HL-60 (cell line): Measurements from ENCODE around the gene C1D.

Experiments
- TF ChIP-seq, protein P1 (sequence below): IDR thresholded peaks from one replicate; pipeline ENCODE4 v1.5.1; 2011; ENCODE audit warnings: low read length, control low read depth, inconsistent platforms; ENCODE audit not compliant: insufficient read depth
- TF ChIP-seq, protein P2 (sequence below): IDR thresholded peaks from 2 replicates; pipeline ENCODE4 v1.6.1; 2012; ENCODE audit warnings: low read depth; ENCODE audit not compliant: insufficient replicate concordance

DNA sequence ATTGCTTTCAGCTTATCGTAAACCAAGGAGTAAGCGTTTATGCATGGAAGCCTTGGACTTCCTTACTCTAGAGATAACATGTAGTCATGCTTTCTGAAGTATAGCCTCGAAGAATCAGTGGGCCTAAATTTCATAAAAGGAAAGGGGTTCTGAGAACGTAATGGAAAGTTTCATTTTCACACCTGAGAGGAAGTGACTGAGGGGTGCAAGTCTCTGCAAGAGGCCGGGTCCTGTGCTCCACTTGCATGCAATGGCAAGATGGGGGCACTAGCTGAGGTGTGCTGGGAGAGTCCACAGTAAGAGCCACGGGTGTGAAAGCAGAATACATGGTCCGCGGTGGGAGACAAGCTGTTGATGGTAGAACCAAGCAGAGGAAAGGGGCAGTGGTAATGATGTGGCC is 36.5 kb upstream of the C1D start:
- TF ChIP-seq, protein P1, sequence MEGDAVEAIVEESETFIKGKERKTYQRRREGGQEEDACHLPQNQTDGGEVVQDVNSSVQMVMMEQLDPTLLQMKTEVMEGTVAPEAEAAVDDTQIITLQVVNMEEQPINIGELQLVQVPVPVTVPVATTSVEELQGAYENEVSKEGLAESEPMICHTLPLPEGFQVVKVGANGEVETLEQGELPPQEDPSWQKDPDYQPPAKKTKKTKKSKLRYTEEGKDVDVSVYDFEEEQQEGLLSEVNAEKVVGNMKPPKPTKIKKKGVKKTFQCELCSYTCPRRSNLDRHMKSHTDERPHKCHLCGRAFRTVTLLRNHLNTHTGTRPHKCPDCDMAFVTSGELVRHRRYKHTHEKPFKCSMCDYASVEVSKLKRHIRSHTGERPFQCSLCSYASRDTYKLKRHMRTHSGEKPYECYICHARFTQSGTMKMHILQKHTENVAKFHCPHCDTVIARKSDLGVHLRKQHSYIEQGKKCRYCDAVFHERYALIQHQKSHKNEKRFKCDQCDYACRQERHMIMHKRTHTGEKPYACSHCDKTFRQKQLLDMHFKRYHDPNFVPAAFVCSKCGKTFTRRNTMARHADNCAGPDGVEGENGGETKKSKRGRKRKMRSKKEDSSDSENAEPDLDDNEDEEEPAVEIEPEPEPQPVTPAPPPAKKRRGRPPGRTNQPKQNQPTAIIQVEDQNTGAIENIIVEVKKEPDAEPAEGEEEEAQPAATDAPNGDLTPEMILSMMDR, result no peak
- TF ChIP-seq, protein P2, sequence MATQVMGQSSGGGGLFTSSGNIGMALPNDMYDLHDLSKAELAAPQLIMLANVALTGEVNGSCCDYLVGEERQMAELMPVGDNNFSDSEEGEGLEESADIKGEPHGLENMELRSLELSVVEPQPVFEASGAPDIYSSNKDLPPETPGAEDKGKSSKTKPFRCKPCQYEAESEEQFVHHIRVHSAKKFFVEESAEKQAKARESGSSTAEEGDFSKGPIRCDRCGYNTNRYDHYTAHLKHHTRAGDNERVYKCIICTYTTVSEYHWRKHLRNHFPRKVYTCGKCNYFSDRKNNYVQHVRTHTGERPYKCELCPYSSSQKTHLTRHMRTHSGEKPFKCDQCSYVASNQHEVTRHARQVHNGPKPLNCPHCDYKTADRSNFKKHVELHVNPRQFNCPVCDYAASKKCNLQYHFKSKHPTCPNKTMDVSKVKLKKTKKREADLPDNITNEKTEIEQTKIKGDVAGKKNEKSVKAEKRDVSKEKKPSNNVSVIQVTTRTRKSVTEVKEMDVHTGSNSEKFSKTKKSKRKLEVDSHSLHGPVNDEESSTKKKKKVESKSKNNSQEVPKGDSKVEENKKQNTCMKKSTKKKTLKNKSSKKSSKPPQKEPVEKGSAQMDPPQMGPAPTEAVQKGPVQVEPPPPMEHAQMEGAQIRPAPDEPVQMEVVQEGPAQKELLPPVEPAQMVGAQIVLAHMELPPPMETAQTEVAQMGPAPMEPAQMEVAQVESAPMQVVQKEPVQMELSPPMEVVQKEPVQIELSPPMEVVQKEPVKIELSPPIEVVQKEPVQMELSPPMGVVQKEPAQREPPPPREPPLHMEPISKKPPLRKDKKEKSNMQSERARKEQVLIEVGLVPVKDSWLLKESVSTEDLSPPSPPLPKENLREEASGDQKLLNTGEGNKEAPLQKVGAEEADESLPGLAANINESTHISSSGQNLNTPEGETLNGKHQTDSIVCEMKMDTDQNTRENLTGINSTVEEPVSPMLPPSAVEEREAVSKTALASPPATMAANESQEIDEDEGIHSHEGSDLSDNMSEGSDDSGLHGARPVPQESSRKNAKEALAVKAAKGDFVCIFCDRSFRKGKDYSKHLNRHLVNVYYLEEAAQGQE, result no peak
